ENCODE results near the gene THSD7A.

THSD7A gene

GRCh38 chr7:11507929-11508328 is 324.1 kb downstream of the THSD7A start:
- DNase-seq (ENCODE audit: low read depth), result no peak

- DNase-seq (ENCODE audit: low read depth), result no peak
These were observed 325.6 kb downstream of the THSD7A start for GRCh38 chr7:11506417-11506816.

GRCh38 chr7:11505471-11505985 is 326.5 kb downstream of the THSD7A start:
- no peak for DNase-seq (ENCODE audit: low read depth)

GRCh38 chr7:11492307-11492706 is 339.7 kb downstream of the THSD7A start:
- peak; percentile 66 for DNase-seq (ENCODE audit: low read depth)

GRCh38 chr7:11491811-11492210 is 340.2 kb downstream of the THSD7A start:
- no peak for DNase-seq (ENCODE audit: low read depth)

GRCh38 chr7:11489280-11489679 is 342.7 kb downstream of the THSD7A start:
- DNase-seq (ENCODE audit: low read depth), result no peak

GRCh38 chr7:11486271-11486670 is 345.7 kb downstream of the THSD7A start:
- DNase-seq (ENCODE audit: low read depth), result peak; percentile 5

GRCh38 chr7:11485636-11486035 is 346.4 kb downstream of the THSD7A start:
- no peak for DNase-seq (ENCODE audit: low read depth)

GRCh38 chr7:11480143-11480542 is 351.9 kb downstream of the THSD7A start:
- DNase-seq (ENCODE audit: low read depth), result no peak

- no peak for DNase-seq (ENCODE audit: low read depth)
These were observed 353.1 kb downstream of the THSD7A start for GRCh38 chr7:11478882-11479281.

GRCh38 chr7:11478426-11478825 is 353.6 kb downstream of the THSD7A start:
- DNase-seq (ENCODE audit: low read depth), result no peak

- no peak for DNase-seq (ENCODE audit: low read depth)
These were observed 357.0 kb downstream of the THSD7A start for GRCh38 chr7:11474902-11475585.

- no peak for DNase-seq (ENCODE audit: low read depth)
These were observed 358.1 kb downstream of the THSD7A start for GRCh38 chr7:11473807-11474424.

- DNase-seq (ENCODE audit: low read depth), result no peak
These were observed 358.8 kb downstream of the THSD7A start for GRCh38 chr7:11473220-11473619.

GRCh38 chr7:11472646-11473045 is 359.4 kb downstream of the THSD7A start:
- DNase-seq (ENCODE audit: low read depth), result no peak

GRCh38 chr7:11471255-11471654 is 360.7 kb downstream of the THSD7A start:
- DNase-seq (ENCODE audit: low read depth), result no peak

- DNase-seq (ENCODE audit: low read depth), result peak; percentile 11
These were observed 362.8 kb downstream of the THSD7A start for GRCh38 chr7:11469028-11469745.

GRCh38 chr7:11466517-11467105 is 365.4 kb downstream of the THSD7A start:
- DNase-seq (ENCODE audit: low read depth), result no peak

- DNase-seq (ENCODE audit: low read depth), result no peak
These were observed 367.4 kb downstream of the THSD7A start for GRCh38 chr7:11464624-11465023.

- DNase-seq (ENCODE audit: low read depth), result no peak
These were observed 370.1 kb downstream of the THSD7A start for GRCh38 chr7:11461946-11462345.

- peak; percentile 94 for DNase-seq (ENCODE audit: low read depth)
These were observed 373.1 kb downstream of the THSD7A start for GRCh38 chr7:11458736-11459483.

- DNase-seq (ENCODE audit: low read depth), result peak; percentile 13
These were observed 374.6 kb downstream of the THSD7A start for GRCh38 chr7:11457419-11457818.
